Astrocyte of the cerebellum (primary cell): ENCODE data around the gene ANLN.
"Not testable (repeated sequence)": the region's sequence is repeated elsewhere in the genome, so short reads cannot be mapped to it uniquely, and the experiment has no call there.

Source experiments
- DNase-seq: peaks from one replicate; pipeline ENCODE4 v3.0.0-alpha.2; 2011; ENCODE audit warnings: low read depth
- H3K4me3 ChIP-seq: 2 replicates; pipeline ENCODE4 v1.5.1; 2011; ENCODE audit warnings: mild to moderate bottlenecking, low read depth, low read length, moderate library complexity
- CTCF ChIP-seq: IDR thresholded peaks from 2 replicates; pipeline ENCODE4 v1.5.1; 2012; ENCODE audit warnings: low read length, low read depth, moderate library complexity, mild to moderate bottlenecking; ENCODE audit errors: missing control alignments
- in situ Hi-C: cut with HindIII; loops from 2 replicates; pipeline ENCODE4 v1.10.0; 2017; ENCODE audit warnings: low sequenced_read_pairs

ANLN gene

GRCh38 chr7:36372156-36372555, 17.5 kb upstream of the ANLN start:
- TF ChIP-seq CTCF: no peak
- no peak for DNase-seq
- in situ Hi-C loops: no loop called here
- H3K4me3 ChIP-seq: no peak overlapping the region

- DNase-seq, H3K4me3 ChIP-seq, in situ Hi-C loops: not testable (repeated sequence)
Measured at GRCh38 chr7:36378555-36378954, 11.1 kb upstream of the ANLN start.

GRCh38 chr7:36379831-36380504, 9.7 kb upstream of the ANLN start:
- H3K4me3 ChIP-seq: no peak overlapping the region
- in situ Hi-C loops: no loop called here
- DNase-seq: no peak
- TF ChIP-seq CTCF: no peak

- in situ Hi-C loops: no loop called here
- H3K4me3 ChIP-seq: no peak overlapping the region
- TF ChIP-seq CTCF: no peak
- no peak for DNase-seq
Measured at GRCh38 chr7:36381056-36381455, 8.6 kb upstream of the ANLN start.

GRCh38 chr7:36383284-36383683, 6.4 kb upstream of the ANLN start:
- in situ Hi-C loops, DNase-seq, H3K4me3 ChIP-seq: not testable (repeated sequence)

- DNase-seq, H3K4me3 ChIP-seq, in situ Hi-C loops: not testable (repeated sequence)
Measured at GRCh38 chr7:36385646-36386045, 4.0 kb upstream of the ANLN start.

- no peak for TF ChIP-seq CTCF
- no peak for DNase-seq
- in situ Hi-C loops: no loop called here
- H3K4me3 ChIP-seq: no peak overlapping the region
Measured at GRCh38 chr7:36387435-36388231, 2.0 kb upstream of the ANLN start.

- in situ Hi-C loops: no loop called here
- no peak overlapping the region for H3K4me3 ChIP-seq
- DNase-seq: no peak
- TF ChIP-seq CTCF: no peak
Measured at GRCh38 chr7:36388423-36388822, 1.2 kb upstream of the ANLN start.
